ENCODE data around the gene DSN1. TPM values are rescaled to one million over a fixed set of nuclear protein-coding genes. Genes with fewer than 3 reads are reported as not detected.

Gene DSN1
- total RNA-seq, 1 donor from 2014 or later = 7.5 TPM

GRCh38 chr20:36773107-36773596 is 411 bp downstream of the DSN1 start:
- intact Hi-C loops (cut with DNase I) = no loop called here
- H3K9me3 ChIP-seq = no peaks in the 10 kb centered on the region
- no peak for DNase-seq

DNA sequence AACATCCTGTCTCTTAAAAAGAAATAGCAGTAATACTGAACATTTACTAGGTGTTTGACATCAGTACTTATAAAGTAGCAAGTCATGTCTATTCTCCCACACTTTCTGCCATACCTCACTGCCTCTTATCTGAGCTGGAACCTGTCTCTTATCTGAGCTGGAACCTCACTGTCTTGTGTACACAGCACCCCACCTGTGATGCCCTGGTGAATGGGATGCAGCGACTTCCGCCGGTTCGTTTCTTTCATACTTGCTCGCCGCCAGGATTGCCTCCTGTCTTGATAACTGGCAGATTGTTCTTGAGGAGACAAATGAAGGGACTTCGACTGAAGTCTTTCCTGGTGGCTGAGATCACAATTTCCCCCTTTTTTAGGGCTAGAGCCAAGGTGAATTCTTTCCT is 2.9 kb downstream of the DSN1 start:
- H3K27ac ChIP-seq = no peak overlapping the region
- TF ChIP-seq, protein P1, sequence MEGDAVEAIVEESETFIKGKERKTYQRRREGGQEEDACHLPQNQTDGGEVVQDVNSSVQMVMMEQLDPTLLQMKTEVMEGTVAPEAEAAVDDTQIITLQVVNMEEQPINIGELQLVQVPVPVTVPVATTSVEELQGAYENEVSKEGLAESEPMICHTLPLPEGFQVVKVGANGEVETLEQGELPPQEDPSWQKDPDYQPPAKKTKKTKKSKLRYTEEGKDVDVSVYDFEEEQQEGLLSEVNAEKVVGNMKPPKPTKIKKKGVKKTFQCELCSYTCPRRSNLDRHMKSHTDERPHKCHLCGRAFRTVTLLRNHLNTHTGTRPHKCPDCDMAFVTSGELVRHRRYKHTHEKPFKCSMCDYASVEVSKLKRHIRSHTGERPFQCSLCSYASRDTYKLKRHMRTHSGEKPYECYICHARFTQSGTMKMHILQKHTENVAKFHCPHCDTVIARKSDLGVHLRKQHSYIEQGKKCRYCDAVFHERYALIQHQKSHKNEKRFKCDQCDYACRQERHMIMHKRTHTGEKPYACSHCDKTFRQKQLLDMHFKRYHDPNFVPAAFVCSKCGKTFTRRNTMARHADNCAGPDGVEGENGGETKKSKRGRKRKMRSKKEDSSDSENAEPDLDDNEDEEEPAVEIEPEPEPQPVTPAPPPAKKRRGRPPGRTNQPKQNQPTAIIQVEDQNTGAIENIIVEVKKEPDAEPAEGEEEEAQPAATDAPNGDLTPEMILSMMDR (IDR thresholded peaks at IDR 0.05) = no peak
- DNase-seq (no peak), ATAC-seq (no peak)
- H3K4me1 ChIP-seq = peaks cover 9% of the 10 kb centered on the region
- intact Hi-C loops (cut with DNase I) = no loop called here
- no peaks in the 10 kb centered on the region for H3K36me3 ChIP-seq
- H3K27me3 ChIP-seq = no peaks in the 10 kb centered on the region
- no peaks in the 10 kb centered on the region for H3K9me3 ChIP-seq
- H3K4me3 ChIP-seq = no peak overlapping the region

More at GRCh38 chr20:36773107-36773596, 411 bp downstream of the DSN1 start:
- TF ChIP-seq, protein P1 (IDR thresholded peaks at IDR 0.05) = no peak
- Histone ChIP-seq H3K27ac (peak overlapping the region; percentile 98), H3K4me3 (peak overlapping the region; percentile 81), H3K36me3 (no peaks in the 10 kb centered on the region), H3K4me1 (peaks cover 9% of the 10 kb centered on the region), H3K27me3 (no peaks in the 10 kb centered on the region)
- no peak for ATAC-seq

DNA sequence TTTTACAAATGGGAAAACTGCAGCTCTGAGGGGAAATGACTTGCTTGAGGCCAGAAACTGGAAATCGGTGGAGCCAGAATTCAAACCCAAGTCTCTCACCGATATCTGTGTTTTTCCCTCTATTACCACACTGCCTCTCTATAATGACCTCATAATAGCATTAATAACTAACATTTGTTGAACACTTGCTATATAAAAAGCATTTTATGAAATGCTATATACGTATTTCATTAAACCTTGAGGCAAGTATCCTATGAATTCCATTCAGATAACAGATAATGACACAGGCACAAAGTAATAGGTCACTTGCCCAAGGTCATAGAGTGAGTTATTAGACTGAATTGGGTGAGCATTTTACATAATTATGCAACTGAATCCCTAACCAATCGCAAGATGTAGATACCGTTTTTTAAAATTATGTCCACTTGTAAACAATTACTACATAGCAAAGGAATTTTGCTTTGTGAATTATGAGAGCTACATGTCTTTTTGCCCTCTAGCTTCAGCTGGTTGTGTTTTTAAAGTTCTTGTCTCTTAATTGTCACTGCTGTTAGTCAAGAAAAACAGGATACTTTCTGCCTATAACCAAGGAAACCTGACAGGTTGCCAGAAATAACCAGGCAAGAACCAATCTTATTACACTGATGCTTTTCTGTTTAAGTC is 4.7 kb downstream of the DSN1 start:
- H3K9me3 ChIP-seq = no peaks in the 10 kb centered on the region
- intact Hi-C loops (cut with DNase I) = no loop called here
- peak overlapping the region; percentile 71 for H3K27ac ChIP-seq
- ATAC-seq (no peak), DNase-seq (no peak)
- TF ChIP-seq, protein P1 (IDR thresholded peaks at IDR 0.05) = no peak
- H3K36me3 ChIP-seq = no peaks in the 10 kb centered on the region
- no peaks in the 10 kb centered on the region for H3K27me3 ChIP-seq
- peaks cover 9% of the 10 kb centered on the region for H3K4me1 ChIP-seq
- no peak overlapping the region for H3K4me3 ChIP-seq

DNA sequence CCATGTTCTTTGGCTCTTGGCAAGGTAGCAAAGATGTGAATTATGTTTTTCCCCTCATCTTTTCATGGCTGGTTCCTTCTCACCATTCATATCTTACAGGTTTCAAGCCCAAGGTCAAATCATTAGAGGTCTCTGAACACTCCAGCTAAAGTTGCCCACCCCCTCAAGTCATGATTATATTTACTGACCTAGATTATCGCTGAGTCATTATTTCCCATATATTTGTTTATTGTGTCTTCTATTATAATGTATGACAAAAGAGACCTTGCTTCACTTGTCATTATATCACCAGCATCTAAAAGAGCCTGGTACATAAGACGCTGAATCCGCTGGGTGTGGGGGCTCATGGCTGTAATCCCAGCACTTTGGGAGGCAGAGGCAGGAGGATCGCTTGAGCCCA is 12.4 kb downstream of the DSN1 start:
- Histone ChIP-seq H3K4me3 (no peak overlapping the region), H3K4me1 (peaks cover 10% of the 10 kb centered on the region), H3K9me3 (no peaks in the 10 kb centered on the region), H3K27ac (no peak overlapping the region), H3K27me3 (no peaks in the 10 kb centered on the region), H3K36me3 (no peaks in the 10 kb centered on the region)
- ATAC-seq (no peak), DNase-seq (no peak)
- intact Hi-C loops (cut with DNase I) = no loop called here
- TF ChIP-seq, protein P1 (IDR thresholded peaks at IDR 0.05) = no peak

DNA sequence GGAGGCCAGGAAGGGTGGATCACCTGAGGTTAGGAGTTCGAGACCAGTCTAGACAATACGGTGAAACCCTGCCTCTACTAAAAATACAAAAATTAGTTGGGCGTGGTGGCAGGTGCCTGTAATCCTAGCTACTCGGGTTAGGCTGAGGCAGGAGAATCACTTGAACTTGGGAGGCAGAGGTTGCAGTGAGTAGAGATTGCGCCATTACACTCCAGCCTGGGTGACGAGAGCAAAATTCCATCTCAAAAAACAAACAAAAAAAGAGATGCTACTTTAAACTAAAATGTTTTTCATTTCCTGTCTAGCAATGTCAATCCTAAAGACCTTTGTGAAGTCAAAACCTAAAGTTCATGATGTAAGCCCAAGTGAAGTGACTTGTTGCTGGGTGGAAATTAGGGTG is 12.9 kb downstream of the DSN1 start:
- DNase-seq (no peak), ATAC-seq (no peak)
- Histone ChIP-seq H3K4me1 (peaks cover 10% of the 10 kb centered on the region), H3K27me3 (no peaks in the 10 kb centered on the region), H3K9me3 (no peaks in the 10 kb centered on the region), H3K36me3 (no peaks in the 10 kb centered on the region), H3K27ac (no peak overlapping the region), H3K4me3 (no peak overlapping the region)
- intact Hi-C loops (cut with DNase I) = no loop called here
- TF ChIP-seq, protein P1 (IDR thresholded peaks at IDR 0.05) = no peak
